ENCODE measurements around the gene AKR7A2.
"Not testable (repeated sequence)": the region's sequence is repeated elsewhere in the genome, so short reads cannot be mapped to it uniquely, and the experiment has no call there.

Gene AKR7A2

DNA sequence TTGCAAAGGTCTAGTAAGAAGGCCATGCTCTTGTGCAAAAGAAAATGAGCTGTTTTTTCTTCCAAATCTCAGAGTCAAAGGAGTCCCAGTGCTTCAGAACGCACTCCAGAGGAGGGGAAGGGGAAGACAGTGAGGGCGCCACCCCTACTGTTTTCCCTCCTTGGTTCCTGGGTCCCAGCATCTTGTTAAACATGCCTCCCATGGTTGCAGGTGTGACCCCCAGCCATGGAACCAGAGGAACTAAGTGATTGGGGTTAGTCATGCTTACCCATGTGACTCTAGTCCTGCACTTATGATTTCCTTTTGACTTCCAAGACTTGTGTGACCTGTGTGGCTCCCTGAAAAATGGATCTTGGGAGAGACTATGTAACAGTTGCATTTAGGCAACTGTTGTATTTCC lies 17.3 kb downstream of the AKR7A2 start:
- DNase-seq, result no peak

DNA sequence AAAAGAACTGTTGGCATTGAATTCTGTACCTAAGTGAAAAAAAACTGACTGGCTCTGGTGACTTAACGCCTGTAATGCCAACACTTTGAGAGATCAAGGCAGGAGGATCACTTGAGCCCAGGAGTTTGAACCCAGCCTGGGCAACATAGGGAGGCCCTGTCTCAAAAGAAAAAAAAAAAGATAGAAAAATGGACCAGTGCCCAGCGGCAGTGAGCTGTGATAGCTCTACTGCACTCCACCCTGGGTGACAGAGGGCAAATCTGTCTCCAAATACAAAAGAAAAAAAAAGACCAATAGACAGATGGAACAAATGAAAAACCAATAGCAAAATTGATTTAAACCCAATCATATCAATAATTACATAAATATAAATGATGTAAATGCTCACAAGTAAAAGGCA lies 22.7 kb downstream of the AKR7A2 start:
- no peak for DNase-seq

DNA sequence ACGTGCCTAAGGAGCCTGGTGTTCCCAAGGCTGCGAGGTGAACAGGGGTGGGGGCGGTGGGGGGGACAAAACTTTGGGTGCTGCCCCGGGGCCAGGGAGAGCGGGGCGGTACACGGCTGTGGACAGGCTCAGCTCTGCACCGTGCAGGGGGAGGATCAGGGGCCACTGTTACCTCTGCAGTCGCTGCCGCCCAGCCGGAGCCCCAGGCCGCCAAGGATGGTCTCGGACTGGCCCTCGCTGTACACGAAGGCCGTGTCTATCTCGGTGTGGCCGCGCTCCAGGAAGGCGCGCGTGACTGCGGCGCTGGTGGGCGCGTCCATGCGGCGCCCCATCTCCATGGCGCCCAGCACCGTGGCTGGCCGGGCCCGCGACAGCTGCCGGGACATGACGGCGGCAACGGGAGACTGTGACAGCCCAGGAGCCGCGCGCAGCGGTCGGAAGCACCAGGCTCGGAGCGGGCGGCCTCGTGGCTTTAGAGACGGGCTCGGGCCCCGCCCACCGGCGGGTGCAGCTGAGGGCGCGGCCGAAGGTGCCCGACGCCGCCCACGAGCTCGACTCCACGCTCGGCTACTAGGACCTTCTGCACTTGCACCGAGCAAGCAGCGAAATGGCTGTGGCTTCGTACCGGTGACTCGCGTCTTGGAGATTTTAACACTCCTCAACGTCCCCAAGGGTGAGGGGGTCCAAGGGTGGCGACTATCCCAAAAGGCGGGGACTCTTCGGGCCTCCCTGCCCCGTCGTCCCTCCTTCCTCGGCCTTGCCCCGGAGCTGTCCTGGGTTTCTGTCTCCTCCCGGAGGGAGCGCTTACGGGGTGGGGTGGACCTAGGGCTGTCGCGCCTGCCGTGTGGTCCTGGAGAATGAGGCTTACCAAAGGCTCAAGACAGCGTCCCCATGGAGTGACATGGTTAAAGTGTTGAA lies 23.4 kb downstream of the AKR7A2 start, which contains the start of gene AKR7A3:
Gene AKR7A3, minus strand, starts transcription at position 447 of the 918 bp plus-strand sequence. Its CDS starts 61 bp downstream, at position 386.
- peak in 1 of 2 experiments; percentile 47 for DNase-seq

DNA sequence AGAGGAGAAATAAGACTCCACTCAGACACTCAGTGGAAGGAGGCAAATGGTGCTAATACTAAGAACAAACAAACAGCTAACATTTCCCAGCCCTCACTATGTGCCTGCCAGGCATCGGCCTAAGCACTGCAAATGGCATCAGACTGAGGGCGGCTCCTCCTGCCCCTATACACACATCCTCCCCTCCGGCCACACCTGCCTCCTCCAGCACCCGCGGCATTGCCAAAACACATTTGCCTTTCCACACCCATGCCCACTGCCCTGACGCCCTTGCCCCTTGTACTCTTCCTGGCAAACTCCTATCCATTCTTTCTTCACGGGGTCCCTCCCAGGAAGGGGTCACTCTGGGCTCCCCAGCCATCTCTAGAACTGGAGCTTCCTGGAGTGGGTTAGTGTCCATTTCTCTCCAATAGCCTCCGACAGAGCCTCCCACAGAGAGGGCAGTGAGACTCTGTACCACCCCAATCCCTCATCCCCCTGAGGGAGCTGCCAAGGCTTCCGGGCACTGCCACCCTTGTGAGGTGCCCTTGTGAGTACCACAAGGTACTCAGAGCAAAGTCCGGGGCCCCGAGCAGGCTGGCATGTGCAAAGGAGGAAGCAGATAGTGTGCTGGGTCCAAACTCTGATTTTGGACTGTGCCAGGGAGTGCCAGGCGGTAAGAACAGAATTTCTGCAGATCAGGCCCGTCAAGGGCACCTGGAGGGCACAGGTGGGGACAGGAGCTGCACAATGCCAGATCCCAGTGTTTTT lies 24.3 kb downstream of the AKR7A2 start:
- DNase-seq, result no peak

DNA sequence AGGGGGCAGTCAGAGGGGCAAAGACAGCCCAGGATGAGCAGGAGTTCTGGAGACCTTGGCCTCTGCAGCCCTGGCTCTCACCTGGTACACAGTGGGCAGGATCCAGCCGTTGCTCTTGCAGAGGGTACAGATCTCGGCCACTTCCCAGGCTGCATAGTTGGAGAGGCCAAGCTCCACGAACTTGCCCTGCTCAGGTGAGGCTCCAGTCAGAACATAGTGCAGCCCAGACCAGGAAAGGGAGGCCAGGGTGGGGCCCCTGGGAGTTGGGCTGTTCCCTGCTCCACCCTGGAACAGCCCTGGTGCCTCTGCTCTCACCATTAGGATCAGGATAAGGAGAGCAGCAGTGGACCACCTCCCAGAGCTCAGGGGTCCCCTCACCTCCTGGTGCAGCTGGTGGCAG lies 26.1 kb downstream of the AKR7A2 start:
- not testable (repeated sequence) for DNase-seq

DNA sequence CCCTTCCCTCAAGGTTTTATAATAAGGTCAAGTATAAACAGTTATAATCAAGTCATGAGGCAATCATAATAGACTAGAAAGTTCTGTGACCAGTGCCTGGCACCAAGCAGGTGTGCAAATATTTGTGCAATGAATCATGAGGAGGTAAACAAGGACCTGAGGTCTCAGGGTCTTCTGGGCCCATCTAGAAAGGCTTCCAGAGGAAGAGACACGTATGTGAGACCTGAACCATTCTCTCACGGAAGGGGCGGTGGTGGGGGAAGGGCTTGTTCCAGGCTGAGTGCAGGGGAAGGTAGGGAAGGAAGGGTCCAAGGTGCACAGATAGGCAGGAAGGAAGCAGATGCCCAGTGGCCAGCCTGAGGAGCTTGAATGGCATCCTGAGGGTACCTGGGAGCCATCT lies 26.6 kb downstream of the AKR7A2 start:
- not testable (repeated sequence) for DNase-seq

DNA sequence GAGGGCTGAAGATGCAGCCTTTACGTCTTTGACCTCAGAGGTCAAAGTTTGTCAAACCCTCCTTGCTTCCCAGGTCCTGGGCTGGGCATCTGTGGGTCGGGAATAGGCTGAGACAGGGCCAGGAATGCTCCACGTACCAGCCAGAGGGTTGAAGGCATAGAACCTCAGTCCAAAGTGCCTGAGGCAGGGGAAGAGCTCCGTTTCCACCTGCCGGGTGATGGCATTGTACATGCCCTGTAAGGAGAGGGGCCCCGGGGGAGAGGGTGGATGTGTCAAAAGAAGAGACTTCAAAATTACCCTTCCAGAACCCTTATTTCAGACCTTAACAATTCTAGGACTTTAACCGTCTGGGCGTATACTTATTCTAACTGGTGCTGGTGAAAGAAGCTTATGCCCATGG lies 27.1 kb downstream of the AKR7A2 start:
- DNase-seq, result no peak

DNA sequence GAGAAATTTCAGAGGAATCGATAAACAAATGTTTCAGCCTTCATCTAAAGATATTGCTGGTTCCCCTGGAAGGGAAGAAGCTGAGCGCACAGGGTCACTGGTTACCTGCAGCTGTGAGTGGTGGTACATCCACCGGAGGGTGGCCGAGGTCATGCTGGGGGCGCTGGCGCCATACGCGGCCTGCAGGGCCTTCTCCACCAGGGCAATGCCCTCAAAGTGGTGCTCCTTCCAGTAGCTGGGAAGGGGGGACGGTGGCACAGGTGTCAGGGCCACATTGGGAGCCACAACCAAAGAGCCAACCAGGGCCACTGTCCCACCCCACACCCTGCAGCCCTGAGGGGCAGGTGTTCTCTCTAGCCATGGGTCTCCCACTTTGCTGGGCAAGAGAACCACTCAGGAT lies 28.1 kb downstream of the AKR7A2 start:
- DNase-seq, result no peak

DNA sequence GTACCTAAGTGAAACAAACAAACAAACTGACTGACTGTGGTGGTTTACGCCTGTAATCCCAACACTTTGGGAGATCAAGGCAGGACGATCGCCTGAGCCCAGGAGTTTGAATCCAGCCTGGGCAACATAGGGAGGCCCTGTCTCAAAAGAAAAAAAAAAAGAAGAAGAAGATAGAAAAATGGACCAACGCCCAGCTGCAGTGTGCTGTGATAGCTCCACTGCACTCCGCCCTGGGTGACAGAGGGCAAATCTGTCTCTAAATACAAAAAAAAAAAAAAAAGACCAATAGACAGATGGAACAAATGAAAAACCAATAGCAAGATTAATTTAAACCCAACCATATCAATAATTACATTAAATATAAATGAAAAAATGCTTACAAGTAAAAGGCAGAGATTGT lies 37.3 kb downstream of the AKR7A2 start:
- DNase-seq, result no peak

DNA sequence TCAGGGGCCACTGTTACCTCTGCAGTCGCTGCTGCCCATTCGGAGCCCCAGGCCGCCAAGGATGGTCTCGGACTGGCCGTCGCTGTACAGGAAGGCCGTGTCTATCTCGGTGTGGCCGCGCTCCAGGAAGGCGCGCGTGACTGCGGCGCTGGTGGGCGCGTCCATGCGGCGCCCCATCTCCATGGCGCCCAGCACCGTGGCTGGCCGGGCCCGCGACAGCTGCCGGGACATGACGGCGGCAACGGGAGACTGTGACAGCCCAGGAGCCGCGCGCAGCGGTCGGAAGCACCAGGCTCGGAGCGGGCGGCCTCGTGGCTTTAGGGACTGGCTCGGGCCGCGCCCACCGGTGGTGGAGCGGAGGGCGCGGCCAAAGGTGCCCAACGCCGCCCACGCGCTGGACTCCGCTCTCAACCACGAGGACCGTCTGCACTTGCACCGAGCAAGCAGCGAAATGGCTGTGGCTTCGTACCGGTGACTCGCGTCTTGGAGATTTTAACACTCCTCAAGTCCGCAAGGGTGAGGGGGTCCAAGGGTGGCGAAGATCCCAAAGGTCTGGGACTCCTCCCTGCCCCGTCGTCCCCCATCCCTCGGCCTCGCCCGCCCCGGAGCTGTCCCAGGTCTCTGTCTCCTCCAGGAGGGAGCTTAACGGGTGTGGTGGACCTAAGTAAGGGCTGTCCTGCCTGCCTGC lies 38.0 kb downstream of the AKR7A2 start:
- DNase-seq, result not testable (repeated sequence)

DNA sequence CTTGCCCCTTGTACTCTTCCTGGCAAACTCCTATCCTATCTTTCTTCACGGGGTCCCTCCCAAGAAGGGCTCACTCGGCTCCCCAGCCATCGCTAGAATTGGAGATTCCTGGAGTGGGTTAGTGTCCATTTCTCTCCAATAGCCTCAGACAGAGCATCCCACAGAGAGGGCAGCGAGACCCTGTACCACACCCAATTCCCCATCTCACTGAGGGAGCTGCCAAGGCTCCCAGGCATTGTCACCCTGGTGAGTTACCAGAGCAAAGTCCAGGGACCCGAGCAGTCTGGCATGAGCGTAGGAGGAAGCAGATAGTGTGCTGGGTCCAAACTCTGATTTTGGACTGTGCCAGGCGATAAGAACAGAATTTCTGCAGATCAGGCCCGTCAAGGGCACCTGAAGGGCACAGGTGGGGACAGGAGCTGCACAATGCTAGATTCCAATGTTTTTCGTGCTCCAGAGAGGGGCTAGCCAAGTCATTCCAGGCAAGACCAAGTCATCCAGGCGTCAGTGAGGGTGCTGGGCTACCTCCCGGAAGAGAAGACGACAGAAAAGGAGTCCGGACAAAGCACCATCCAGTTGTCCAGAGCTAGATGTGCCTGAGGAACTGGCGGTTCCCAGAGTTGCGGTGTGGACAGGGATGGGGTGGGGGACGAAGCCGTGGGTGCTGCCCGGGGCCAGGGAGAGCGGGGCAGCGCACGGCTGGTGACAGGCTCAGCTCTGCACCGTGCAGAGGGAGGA lies 38.7 kb downstream of the AKR7A2 start:
- no peak for DNase-seq

DNA sequence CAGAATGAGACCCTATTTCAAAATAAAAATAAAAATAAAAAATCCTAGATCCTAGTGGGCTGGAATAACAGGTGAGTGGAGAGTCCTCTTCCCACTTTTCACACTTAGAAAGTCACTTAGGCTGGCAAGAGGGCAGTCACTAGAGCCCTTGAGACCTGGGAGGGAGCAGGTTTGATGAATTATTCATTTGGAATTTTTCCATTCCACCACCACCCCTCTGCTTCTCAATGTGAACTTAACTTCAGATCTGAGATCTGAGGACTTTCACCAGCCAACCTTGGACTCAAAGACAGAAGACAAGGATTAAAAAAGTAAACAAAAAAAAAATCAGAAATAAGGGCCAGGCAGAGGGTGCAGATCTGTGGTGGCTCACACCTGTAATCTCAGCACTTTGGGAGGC lies 39.9 kb downstream of the AKR7A2 start:
- DNase-seq, result no peak

DNA sequence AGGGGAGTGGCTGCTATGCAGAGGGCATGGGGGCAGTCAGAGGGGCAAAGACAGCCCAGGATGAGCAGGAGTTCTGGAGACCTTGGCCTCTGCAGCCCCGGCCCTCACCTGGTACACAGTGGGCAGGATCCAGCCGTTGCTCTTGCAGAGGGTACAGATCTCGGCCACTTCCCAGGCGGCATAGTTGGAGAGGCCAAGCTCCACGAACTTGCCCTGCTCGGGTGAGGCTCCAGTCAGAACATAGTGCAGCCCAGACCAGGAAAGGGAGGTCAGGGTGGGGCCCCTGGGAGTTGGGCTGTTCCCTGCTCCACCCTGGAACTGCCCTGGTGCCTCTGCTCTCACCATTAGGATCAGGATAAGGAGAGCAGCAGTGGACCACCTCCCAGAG lies 41.6 kb downstream of the AKR7A2 start:
- not testable (repeated sequence) for DNase-seq

DNA sequence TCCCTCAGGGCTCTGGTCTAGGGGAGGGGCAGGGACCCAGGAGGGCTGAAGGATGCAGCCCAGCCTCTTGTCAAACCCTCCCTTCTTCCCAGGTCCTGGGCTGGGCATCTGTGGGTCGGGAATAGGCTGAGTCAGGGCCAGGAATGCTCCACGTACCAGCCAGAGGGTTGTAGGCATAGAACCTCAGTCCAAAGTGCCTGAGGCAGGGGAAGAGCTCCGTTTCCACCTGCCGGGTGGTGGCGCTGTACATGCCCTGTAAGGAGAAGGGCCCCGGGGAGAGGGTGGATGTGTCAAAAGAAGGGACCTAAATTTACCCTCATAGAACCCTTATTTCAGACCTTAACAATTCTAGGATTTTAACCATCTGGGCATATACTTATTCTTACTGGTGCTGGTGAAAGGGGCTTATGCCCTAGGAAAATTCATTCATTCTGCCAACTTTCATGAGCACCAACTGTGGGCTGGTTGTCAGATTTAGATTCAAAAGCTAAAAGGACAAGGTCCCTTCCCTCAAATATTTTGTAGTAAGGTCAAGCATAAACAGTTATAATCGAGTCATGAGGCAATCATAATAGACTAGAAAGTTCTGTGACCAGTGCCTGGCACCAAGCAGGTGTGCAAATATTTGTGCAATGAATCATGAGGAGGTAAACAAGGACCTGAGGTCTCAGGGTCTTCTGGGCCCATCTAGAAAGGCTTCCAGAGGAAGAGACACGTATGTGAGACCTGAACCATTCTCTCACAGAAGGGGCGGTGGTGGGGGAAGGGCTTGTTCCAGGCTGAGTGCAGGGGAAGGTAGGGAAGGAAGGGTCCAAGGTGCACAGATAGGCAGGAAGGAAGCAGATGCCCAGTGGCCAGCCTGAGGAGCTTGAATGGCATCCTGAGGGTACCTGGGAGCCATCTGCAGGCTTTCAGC lies 42.3 kb downstream of the AKR7A2 start:
- DNase-seq, result not testable (repeated sequence)

DNA sequence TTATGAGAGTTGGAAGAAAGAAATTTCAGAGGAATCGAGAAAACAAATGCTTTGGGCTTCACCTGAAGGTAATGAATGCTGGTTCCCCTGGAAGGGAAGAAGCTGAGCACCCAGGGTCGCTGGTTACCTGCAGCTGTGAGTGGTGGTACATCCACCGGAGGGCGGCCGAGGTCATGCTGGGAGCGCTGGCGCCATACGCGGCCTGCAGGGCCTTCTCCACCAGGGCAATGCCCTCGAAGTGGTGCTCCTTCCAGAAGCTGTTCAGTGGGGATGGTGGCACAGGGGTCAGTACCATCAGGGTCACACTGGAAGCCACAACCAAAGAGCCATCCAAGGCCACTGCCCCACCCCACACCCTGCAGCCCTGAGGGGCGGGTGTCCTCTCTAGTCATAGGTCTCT lies 43.5 kb downstream of the AKR7A2 start:
- no peak for DNase-seq

DNA sequence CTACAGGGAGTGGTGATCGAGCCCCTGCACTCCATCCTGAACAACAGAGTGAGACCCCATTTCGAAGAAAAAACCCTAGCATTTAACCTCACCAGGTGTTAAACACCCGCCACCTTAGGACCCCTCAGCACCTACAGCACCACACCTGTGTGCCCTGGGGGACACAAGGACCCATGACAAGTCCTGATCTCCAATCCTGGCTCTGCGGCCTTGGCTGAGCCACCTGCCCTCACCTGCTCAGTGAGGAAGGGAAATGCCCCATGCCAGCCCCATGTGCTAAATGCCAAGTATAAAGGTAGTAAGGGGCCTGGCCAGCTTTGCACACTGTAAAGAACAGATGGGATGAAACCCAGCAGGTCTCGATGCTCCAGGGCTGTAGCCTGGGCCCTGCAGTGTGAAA lies 49.2 kb downstream of the AKR7A2 start:
- DNase-seq, result no peak

DNA sequence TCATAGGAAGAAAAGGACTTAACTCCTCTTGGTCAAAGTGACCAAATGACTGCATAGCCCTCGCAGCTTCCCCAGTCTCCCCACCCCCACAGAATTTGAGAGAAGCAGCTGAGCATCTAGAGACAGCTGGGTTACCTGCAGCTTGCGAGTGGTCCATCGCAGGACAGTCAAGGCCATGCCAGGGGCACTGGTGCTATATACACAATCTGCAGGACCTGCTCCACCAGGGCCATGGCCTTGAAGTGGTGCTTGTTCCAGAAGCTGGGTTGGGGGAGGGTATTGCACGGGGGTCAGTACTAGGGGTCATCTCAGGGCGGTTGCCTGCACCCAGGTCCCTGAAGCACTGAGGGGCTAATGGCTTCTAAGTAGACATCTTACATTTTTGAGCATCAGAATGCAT lies 49.9 kb downstream of the AKR7A2 start:
- no peak for DNase-seq

DNA sequence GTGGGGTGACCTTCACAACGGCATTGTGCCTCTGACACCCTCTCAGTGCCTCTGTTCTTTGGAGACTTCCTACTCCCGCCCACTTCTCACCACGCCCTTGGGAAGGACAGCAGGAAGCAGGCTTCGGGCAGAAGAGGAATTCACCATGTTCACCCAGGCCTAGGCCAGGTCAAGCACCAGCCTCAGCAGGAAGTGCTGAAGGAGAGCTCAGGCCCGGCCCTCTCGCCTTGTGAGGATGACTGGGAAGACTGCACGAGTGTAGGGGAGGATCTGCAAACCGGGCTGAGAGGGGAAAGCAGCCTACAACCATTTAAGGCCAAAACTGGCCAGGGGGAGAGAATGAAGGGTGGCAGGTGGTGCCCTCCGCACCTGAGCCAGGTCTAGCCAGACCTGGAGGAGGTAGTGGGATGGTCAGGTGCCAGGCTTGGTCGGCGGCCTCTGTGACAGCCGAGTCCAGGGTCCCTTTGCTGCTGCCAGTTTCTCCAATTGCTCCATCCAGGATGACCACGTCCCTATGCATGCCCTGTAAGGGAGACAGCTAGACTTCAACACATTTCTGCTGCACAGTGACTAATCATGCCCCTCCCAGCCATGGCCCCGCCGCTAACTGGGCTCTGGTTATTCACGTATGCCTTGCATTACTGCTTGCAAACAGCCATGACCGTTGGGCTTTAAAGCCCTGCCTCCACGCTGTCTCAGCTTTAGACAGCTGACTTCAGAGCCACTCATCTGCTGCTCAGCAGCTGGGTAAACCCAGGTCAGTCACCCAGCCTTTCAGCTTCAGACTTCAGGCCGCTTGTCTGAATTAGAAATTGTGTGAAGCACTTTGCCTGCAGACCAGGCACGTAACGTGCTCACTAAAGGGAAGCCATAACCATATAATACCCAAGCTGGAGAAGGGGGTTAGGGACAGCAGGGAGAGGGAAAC lies 51.5 kb downstream of the AKR7A2 start:
- no peak for DNase-seq

DNA sequence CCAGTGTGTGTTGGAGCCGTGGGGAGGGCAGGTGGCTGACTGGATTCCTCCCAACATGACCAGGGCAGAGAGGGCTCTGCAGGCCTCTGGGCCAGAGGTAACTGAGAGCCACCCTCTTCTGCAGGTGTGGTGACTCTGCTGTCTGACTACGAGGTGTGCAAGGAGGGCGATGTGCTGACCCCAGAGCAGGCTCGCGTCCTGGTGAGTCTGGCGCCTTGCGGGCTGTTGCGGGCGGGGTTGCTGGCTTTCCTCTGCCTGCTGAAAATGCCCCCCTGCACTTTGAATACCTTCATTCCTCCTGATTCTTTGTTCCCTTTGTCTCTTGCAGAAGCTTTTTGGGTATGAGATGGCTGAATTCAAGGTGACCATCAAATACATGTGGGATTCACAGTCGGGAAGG lies 53.6 kb downstream of the AKR7A2 start:
- DNase-seq, result no peak

DNA sequence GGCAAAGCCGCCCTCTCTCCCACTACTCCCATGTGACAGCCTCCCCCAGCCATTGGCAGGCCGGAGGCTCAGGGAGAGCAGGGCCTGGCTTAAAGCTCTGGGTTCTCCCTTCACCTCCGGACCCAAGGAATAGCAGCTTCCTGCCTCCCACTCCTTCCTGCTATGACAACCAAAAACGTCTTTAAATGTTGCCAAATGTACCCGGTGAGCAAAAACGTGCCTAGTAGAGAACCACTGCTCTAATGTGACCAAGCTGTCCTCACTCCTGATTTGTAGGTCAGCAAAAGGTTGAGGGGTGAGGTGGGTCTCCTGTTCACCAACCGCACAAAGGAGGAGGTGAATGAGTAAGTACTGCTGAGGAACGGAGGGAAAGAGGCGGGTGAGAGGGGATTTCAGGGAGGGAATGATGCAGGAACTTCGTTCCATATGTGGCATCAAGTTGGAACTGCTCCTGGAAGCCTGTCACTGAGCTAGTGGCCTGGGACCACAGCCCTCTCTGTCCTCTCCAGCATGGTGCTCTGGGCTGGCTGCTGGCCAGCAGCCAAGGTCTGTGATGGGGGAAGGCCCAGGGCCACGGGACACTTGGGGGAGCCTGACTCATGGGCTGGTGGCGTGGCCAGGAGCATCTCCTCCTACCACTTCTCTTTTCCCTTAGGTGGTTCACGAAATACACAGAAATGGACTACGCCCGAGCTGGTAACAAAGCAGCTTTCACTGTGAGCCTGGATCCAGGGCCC lies 54.6 kb downstream of the AKR7A2 start:
- no peak for DNase-seq

Data from NCI-H526 (cell line).